H1 (cell line): ENCODE data around the gene BSDC1. TPM values are rescaled to one million over a fixed set of nuclear protein-coding genes. Genes with fewer than 3 reads are reported as not detected.

Source experiments
- CTCF ChIA-PET: fragments of 300-600 bp; sonication (Branson Sonifier 250); formaldehyde crosslinking; loops from one replicate; lab custom pipeline; 2021; ENCODE audit not compliant: partially characterized antibody; lab: Charles Lee
- POLR2A ChIA-PET: fragments of 300-600 bp; sonication (Branson Sonifier 250); formaldehyde crosslinking; loops from one replicate; lab custom pipeline; 2021; ENCODE audit warnings: inconsistent platforms; ENCODE audit not compliant: partially characterized antibody; lab: Charles Lee
- DNase-seq, 2 experiments: peaks; one replicate each; pipeline versions ENCODE4 v3.0.0 to v3.0.0-alpha.2; 2010 to 2022; ENCODE audit warnings: low spot score in 2 of 2, low read depth in 1 of 2, mixed read lengths in 1 of 2
- FAIRE-seq: peaks from 2 replicates; lab custom pipeline; 2011; peaks lifted over from hg19 to GRCh38; lab: Jason Lieb, UNC
- H2AFZ ChIP-seq: 2 replicates; pipeline ENCODE4 v1.8.1; 2012; ENCODE audit warnings: low read length, inconsistent platforms
- H2AK5ac ChIP-seq: 2 replicates; pipeline ENCODE4 v1.6.1; 2013; ENCODE audit warnings: low read depth, low read length
- H2BK120ac ChIP-seq: replicated peaks from 2 replicates; pipeline ENCODE3; 2013; ENCODE audit warnings: low read depth, low read length, inconsistent platforms
- H2BK12ac ChIP-seq: 2 replicates; pipeline ENCODE4 v1.6.1; 2013; ENCODE audit warnings: low read depth, low read length
- H2BK15ac ChIP-seq: 2 replicates; pipeline ENCODE4 v1.6.1; 2013; ENCODE audit warnings: low read length
- H2BK20ac ChIP-seq: 2 replicates; pipeline ENCODE4 v1.6.1; 2013; ENCODE audit warnings: low read length
- H2BK5ac ChIP-seq: 2 replicates; pipeline ENCODE4 v1.6.1; 2013; ENCODE audit warnings: low read depth, low read length
- H3K14ac ChIP-seq: 2 replicates; pipeline ENCODE4 v1.6.1; 2013; ENCODE audit warnings: inconsistent platforms; ENCODE audit not compliant: insufficient read length
- H3K18ac ChIP-seq: 2 replicates; pipeline ENCODE4 v1.6.1; 2013; ENCODE audit warnings: low read length; ENCODE audit errors: extremely low read depth
- H3K23ac ChIP-seq: 2 replicates; pipeline ENCODE4 v1.6.1; 2013; ENCODE audit warnings: inconsistent platforms; ENCODE audit not compliant: insufficient read length
- H3K23me2 ChIP-seq: 2 replicates; pipeline ENCODE4 v1.6.1; 2013; ENCODE audit warnings: low read depth, low read length
- H3K27ac ChIP-seq: 2 replicates; pipeline ENCODE4 v1.6.1; 2011; ENCODE audit warnings: low read depth, low read length, inconsistent platforms
- H3K27me3 ChIP-seq, 4 experiments: replicated peaks in 1 of 4; 1 replicate in 1 of 4; 2 replicates in 3 of 4; pipeline versions ENCODE4 v1.6.1 to v1.8.1; 2011 to 2013; ENCODE audit warnings: low read length in 3 of 4, mild to moderate bottlenecking in 3 of 4, inconsistent platforms in 2 of 4, mixed read lengths in 2 of 4, moderate library complexity in 1 of 4; ENCODE audit not compliant: control insufficient read depth in 3 of 4, insufficient read depth in 3 of 4; ENCODE audit errors: extremely low read depth in 1 of 4
- H3K36me3 ChIP-seq, 4 experiments: 2 replicates each; pipeline versions ENCODE4 v1.6.1 to v1.8.1; 2011 to 2013; ENCODE audit warnings: mild to moderate bottlenecking in 4 of 4, low read length in 3 of 4, moderate library complexity in 2 of 4, control low read depth in 1 of 4, inconsistent platforms in 1 of 4; ENCODE audit not compliant: insufficient read depth in 4 of 4, control insufficient read depth in 2 of 4
- H3K4ac ChIP-seq: replicated peaks from 2 replicates; pipeline ENCODE3; 2013; ENCODE audit warnings: low read length, low read depth, mixed read lengths, inconsistent platforms; ENCODE audit not compliant: insufficient read length
- H3K4me1 ChIP-seq, 4 experiments: replicated peaks in 1 of 4; 1 replicate in 1 of 4; 2 replicates in 3 of 4; pipeline versions ENCODE4 v1.6.1 to v1.8.1; 2011 to 2013; ENCODE audit warnings: low read length in 3 of 4, inconsistent platforms in 2 of 4, mixed read lengths in 1 of 4; ENCODE audit not compliant: insufficient read depth in 4 of 4, control insufficient read depth in 3 of 4
- H3K4me2 ChIP-seq, 2 experiments: 2 replicates each; pipeline versions ENCODE4 v1.6.1 to v1.8.1; 2011 to 2013; ENCODE audit warnings: low read depth in 2 of 2, low read length in 2 of 2, control low read depth in 1 of 2, inconsistent platforms in 1 of 2, mild to moderate bottlenecking in 1 of 2; ENCODE audit not compliant: insufficient read depth in 1 of 2
- H3K4me3 ChIP-seq, 4 experiments: fragments of 200-600, 300-600 bp in 1 of 4; sonication (generic), shearing (Covaris generic), sonication (Bioruptor Twin) in 1 of 4; 2 replicates each; pipeline versions ENCODE4 v1.5.1 to v1.8.1; 2011 to 2016; ENCODE audit warnings: low read length in 4 of 4, low read depth in 3 of 4, control low read depth in 2 of 4, inconsistent platforms in 2 of 4, mild to moderate bottlenecking in 2 of 4, mixed read lengths in 1 of 4, moderate library complexity in 1 of 4; ENCODE audit not compliant: insufficient read depth in 2 of 4; ENCODE audit errors: extremely low read depth in 1 of 4
- H3K56ac ChIP-seq: replicated peaks from 2 replicates; pipeline ENCODE3; 2013; ENCODE audit warnings: low read depth, mild to moderate bottlenecking, mixed read lengths, low read length, inconsistent platforms; ENCODE audit not compliant: insufficient read length
- H3K79me1 ChIP-seq: 2 replicates; pipeline ENCODE4 v1.6.1; 2013; ENCODE audit warnings: low read depth, low read length, control low read depth
- H3K79me2 ChIP-seq, 2 experiments: 2 replicates each; pipeline versions ENCODE4 v1.6.1 to v1.8.1; 2012 to 2013; ENCODE audit warnings: low read length in 2 of 2, mild to moderate bottlenecking in 2 of 2, inconsistent platforms in 1 of 2; ENCODE audit not compliant: insufficient read depth in 2 of 2, control insufficient read depth in 1 of 2
- H3K9ac ChIP-seq, 4 experiments: replicated peaks in 1 of 4; 1 replicate in 1 of 4; 2 replicates in 3 of 4; pipeline versions ENCODE4 v1.6.1 to v1.8.1; 2011 to 2013; ENCODE audit warnings: low read depth in 3 of 4, low read length in 3 of 4, control low read depth in 2 of 4, mild to moderate bottlenecking in 2 of 4, moderate library complexity in 2 of 4, inconsistent platforms in 1 of 4; ENCODE audit errors: extremely low read depth in 1 of 4
- H3K9me3 ChIP-seq, 2 experiments: 2 replicates each; pipeline versions ENCODE4 v1.6.1 to v1.8.1; 2012 to 2013; ENCODE audit warnings: mild to moderate bottlenecking in 2 of 2, moderate library complexity in 2 of 2, control low read depth in 1 of 2, inconsistent platforms in 1 of 2, low read depth in 1 of 2, low read length in 1 of 2, mixed read lengths in 1 of 2; ENCODE audit not compliant: insufficient read depth in 2 of 2
- H4K20me1 ChIP-seq, 2 experiments: replicated peaks in 1 of 2; 2 replicates each; pipeline versions ENCODE3 to v1.8.1; 2011 to 2013; ENCODE audit warnings: inconsistent platforms in 2 of 2, low read length in 2 of 2, mild to moderate bottlenecking in 1 of 2; ENCODE audit not compliant: insufficient read depth in 2 of 2, control insufficient read depth in 1 of 2
- H4K5ac ChIP-seq: 2 replicates; pipeline ENCODE4 v1.6.1; 2013; ENCODE audit warnings: low read length, low read depth, mixed read lengths, inconsistent platforms; ENCODE audit not compliant: insufficient read length
- H4K8ac ChIP-seq: 2 replicates; pipeline ENCODE4 v1.8.0; 2013; ENCODE audit warnings: mild to moderate bottlenecking, moderate library complexity, low read length, inconsistent platforms; ENCODE audit not compliant: insufficient read depth; ENCODE audit errors: extremely low read depth
- H4K91ac ChIP-seq: replicated peaks from 2 replicates; pipeline ENCODE3; 2013; ENCODE audit warnings: low read length, mixed read lengths, inconsistent platforms; ENCODE audit not compliant: insufficient read length
- GTF2F1 ChIP-seq: IDR thresholded peaks from 2 replicates; pipeline ENCODE4 v1.6.1; 2012; ENCODE audit warnings: low read depth, low read length, improper control_type of control experiment, borderline replicate concordance
- NANOG ChIP-seq: IDR thresholded peaks from 2 replicates; pipeline ENCODE4 v1.6.1; 2011; ENCODE audit warnings: low read length, low read depth, mild to moderate bottlenecking, inconsistent platforms; ENCODE audit not compliant: insufficient read depth, poor library complexity, severe bottlenecking
- RFX5 ChIP-seq: IDR thresholded peaks from 2 replicates; pipeline ENCODE4 v1.6.1; 2011; ENCODE audit warnings: low read depth, low read length, improper control_type of control experiment, borderline replicate concordance
- RNF2 ChIP-seq: fragments of 200-900, 300-1000 bp; sonication (generic); IDR thresholded peaks from 2 replicates; pipeline ENCODE4 v1.7.1; 2016; ENCODE audit warnings: borderline replicate concordance, low read depth, mild to moderate bottlenecking, antibody characterized with exemption, low read length; ENCODE audit not compliant: poor library complexity, severe bottlenecking; ENCODE audit errors: missing control alignments
- SIX5 ChIP-seq: IDR thresholded peaks from 2 replicates; pipeline ENCODE4 v1.6.1; 2011; ENCODE audit warnings: mild to moderate bottlenecking, low read depth, low read length
- SRF ChIP-seq: IDR thresholded peaks from 2 replicates; pipeline ENCODE4 v1.6.1; 2011; ENCODE audit warnings: mild to moderate bottlenecking, low read depth, low read length, moderate library complexity
- TAF1 ChIP-seq: IDR thresholded peaks from 2 replicates; pipeline ENCODE4 v1.6.1; 2011; ENCODE audit warnings: mild to moderate bottlenecking, low read depth, low read length
- TBP ChIP-seq: IDR thresholded peaks from 2 replicates; pipeline ENCODE4 v1.6.1; 2011; ENCODE audit warnings: low read depth, low read length, improper control_type of control experiment
- TCF12 ChIP-seq: IDR thresholded peaks from 2 replicates; pipeline ENCODE4 v1.6.1; 2011; ENCODE audit warnings: low read depth, mild to moderate bottlenecking, low read length
- WGBS, 2 experiments: shearing (Covaris generic) in 1 of 2; methylation state at CpG; one replicate each; pipeline versions ENCODE4 v1.1.6 to v1.1.7; 2013 to 2015; ENCODE audit warnings: low lambda C conversion rate in 2 of 2, mixed read lengths in 2 of 2, inconsistent platforms in 1 of 2, low coverage in 1 of 2, missing lambda C conversion rate in 1 of 2; ENCODE audit not compliant: insufficient replicate concordance in 2 of 2, insufficient coverage in 1 of 2, insufficient read length in 1 of 2; ENCODE audit errors: extremely low coverage in 1 of 2, missing lambda C conversion rate in 1 of 2; 5-methylcytosine and 5-hydroxymethylcytosine counted together
- polyA plus RNA-seq, 7 experiments: library from polyadenylated mRNA; depleted of rRNA in 3 of 7; stranded (reverse) in 5 of 7; unstranded in 2 of 7; fragments of >200 nt in 5 of 7; fragments of 200-250 nt in 2 of 7; gene quantifications; 1 replicate in 5 of 7; 2 replicates in 1 of 7; 4 replicates in 1 of 7; pipeline versions ENCODE4 v1.2.1 to v1.2.3, GENCODE V29; 2011 to 2013; ENCODE audit warnings: missing spikeins in 2 of 7, mixed read lengths in 2 of 7
- total RNA-seq: library from RNA; stranded (reverse); fragmentation: NEBNext Ultra II Directional; extraction: Animal tissue kit (Norgen Biotek cat#: 25700); gene quantifications from 2 replicates; pipeline ENCODE4 v1.2.1, GENCODE V29; 2021

BSDC1 gene
- total and polyA plus RNA-seq, 2 of the 8 experiments (the other 6 are each of a cell fraction or from before 2014, with no cell fraction given) = 24.8 to 40.7 TPM

GRCh38 chr1:32353886-32354570 lies 40.2 kb downstream of the BSDC1 start:
- H2BK120ac ChIP-seq = no peak overlapping the region
- no peak overlapping the region for H3K4me3 ChIP-seq
- no peak overlapping the region for H3K23ac ChIP-seq
- no peak overlapping the region for H3K56ac ChIP-seq
- H3K36me3 ChIP-seq = no peaks in the 10 kb centered on the region
- H3K27ac ChIP-seq = no peak overlapping the region
- no peak for DNase-seq
- H3K18ac ChIP-seq = no peak overlapping the region
- H4K8ac ChIP-seq = no peak overlapping the region
- no peak overlapping the region for H2BK12ac ChIP-seq
- H3K23me2 ChIP-seq = peaks cover 6% of the 10 kb centered on the region; the same call in 1 of the 2 replicates
- 69% methylated on average over 2 of the region's 2 CpGs; no CpG with 5 or more reads in 1 of the 2 experiments for WGBS, 2 experiments
- no peak for TF ChIP-seq SRF
- TF ChIP-seq RFX5 = no peak
- no peak for TF ChIP-seq NANOG
- TF ChIP-seq TAF1 = no peak
- TF ChIP-seq TCF12 = no peak
- no peak for TF ChIP-seq GTF2F1
- no peak for TF ChIP-seq RNF2
- no peak for TF ChIP-seq SIX5
- TF ChIP-seq TBP = no peak
- TF ChIP-seq, all 59 proteins: peak for 0
- Histone ChIP-seq H3K79me2 (no peaks in the 10 kb centered on the region), H3K9me3 (peaks cover 6 to 12% of the 10 kb centered on the region in 2 experiments), H4K91ac (no peak overlapping the region), H2BK15ac (no peak overlapping the region), H3K14ac (no peak overlapping the region), H4K20me1 (peaks cover 0 to 2% of the 10 kb centered on the region in 2 experiments), H3K4ac (no peak overlapping the region), H3K79me1 (no peaks in the 10 kb centered on the region), H2BK20ac (no peak overlapping the region), H3K9ac (no peak overlapping the region), H3K27me3 (peaks cover 2 to 19% (median 14%) of the 10 kb centered on the region in 4 experiments), H3K4me1 (peaks cover 0 to 9% (median 3%) of the 10 kb centered on the region in 4 experiments; a peak in 5 of 7 replicates), H4K5ac (no peak overlapping the region), H2AFZ (no peak overlapping the region), H3K4me2 (no peak overlapping the region), H2AK5ac (no peak overlapping the region), H2BK5ac (no peak overlapping the region)
- no peak for FAIRE-seq
- ChIA-PET CTCF (interaction anchor here (1.4 to 1.6 kb wide), 2 partner anchors 138 to 153 kb away, joined by 3 to 5 read pairs; no protein-coding TSS in a partner anchor), POLR2A (interaction anchor here (0.6 to 17.1 kb wide), 8 partner anchors 11 to 131 kb away, joined by 3 to 321 read pairs (median 5); partner anchors contain the start of gene MARCKSL1)
